ENCODE results near the gene TRIM49C.
"Not testable (repeated sequence)": the region's sequence is repeated elsewhere in the genome, so short reads cannot be mapped to it uniquely, and the experiment has no call there.

TRIM49C gene, protein sequence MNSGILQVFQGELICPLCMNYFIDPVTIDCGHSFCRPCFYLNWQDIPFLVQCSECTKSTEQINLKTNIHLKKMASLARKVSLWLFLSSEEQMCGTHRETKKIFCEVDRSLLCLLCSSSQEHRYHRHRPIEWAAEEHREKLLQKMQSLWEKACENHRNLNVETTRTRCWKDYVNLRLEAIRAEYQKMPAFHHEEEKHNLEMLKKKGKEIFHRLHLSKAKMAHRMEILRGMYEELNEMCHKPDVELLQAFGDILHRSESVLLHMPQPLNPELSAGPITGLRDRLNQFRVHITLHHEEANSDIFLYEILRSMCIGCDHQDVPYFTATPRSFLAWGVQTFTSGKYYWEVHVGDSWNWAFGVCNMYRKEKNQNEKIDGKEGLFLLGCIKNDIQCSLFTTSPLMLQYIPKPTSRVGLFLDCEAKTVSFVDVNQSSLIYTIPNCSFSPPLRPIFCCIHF
- 0 reads per million in 2 experiments for total RNA-seq

DNA sequence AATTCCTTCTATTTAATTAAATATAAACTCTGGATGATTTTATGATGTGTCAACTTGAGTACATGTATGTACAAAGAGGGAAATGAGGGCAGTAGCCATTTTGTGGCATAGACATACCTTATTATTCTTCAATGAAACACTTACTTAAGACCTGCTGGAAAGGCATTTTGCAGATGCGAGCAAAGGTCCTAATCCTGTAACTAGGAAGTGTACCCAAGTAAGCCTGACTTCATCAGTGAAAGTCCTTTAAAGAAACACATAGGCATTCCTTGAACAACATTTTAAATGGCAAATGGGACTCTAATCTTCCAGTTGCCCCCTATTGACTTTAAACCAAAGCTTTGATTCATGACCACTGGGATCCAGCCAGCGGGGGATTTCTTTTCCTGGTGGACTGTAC is at the start of gene TRIM49C:
Gene TRIM49C (plus strand): TSS at position 301 of the 400 bp plus-strand sequence. CDS start 4,106 bp downstream, outside the sequence.
- not testable (repeated sequence) for DNase-seq (ENCODE audit: low read depth)

DNA sequence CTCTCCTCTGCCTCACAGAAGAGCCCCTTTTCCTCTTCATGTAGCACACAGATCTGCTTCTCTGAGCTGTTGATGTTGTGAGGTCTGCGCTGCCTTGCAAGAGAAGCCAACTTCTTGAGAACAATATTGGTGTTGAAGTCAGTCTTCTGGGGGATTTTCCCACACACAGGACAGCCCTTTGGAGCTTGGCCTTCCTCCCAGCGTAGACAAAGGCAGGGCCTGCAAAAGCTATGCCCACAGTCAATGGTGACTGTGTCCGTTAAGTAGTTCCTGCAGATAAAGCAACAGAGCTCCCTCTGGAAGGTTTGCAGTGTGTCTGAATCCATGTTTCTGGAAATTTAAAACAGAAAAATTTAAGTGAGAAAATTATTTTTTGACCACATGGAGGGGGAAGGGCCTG is 6.7 kb upstream of the TRIM49C start:
- not testable (repeated sequence) for DNase-seq (ENCODE audit: low read depth)

DNA sequence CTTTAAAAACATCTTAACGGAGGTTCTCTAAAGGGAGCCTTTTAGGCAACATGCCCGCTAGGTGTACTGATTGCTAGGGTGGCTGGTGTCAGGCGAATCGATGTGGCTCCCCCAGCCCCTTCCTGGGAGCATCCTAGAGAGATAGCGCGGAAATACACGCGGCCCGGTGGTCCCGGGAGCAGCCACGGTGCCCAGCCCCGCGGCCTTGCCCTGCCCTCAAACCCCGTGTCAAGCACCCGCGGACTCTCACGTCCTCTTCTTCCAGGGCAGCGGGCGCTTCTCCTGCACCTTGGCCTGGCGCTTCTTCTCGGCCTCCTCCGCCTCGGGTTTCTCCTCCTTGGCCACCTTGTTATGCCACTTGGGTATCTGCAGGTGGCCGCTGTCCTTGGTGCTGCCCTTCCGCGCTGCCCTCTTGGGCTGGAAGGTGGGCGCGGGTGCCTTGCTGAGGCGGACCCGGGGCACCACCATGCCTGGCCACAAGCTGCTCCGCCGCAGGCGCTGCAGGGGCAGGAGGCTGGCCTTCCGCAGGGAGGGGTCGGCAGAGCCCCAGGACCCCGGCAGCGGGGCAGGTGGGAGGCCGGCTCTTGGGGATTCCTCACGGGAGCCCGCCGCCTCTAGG is 20.8 kb downstream of the TRIM49C start:
- DNase-seq (ENCODE audit: low read depth) = not testable (repeated sequence)

DNA sequence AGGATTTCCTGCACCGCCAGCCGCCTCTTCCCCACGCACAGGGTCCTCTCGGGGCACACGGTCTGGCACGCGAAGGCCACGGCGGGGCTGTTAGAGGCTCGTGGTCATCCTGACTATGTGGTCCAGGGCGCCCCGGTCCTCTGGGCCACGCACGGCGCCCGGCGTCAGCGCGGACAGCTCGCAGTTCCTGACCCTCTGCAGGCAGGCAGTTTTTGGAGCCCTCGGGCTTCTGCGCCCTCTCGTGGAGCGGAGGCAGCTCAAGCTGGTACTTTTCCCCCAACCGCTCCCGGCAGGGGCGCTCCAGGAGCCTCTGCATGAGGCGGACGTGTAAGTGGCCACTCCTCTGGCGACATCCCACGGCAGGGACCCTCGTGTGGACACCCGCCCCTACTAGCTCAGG is 21.4 kb downstream of the TRIM49C start:
- DNase-seq (ENCODE audit: low read depth) = not testable (repeated sequence)

DNA sequence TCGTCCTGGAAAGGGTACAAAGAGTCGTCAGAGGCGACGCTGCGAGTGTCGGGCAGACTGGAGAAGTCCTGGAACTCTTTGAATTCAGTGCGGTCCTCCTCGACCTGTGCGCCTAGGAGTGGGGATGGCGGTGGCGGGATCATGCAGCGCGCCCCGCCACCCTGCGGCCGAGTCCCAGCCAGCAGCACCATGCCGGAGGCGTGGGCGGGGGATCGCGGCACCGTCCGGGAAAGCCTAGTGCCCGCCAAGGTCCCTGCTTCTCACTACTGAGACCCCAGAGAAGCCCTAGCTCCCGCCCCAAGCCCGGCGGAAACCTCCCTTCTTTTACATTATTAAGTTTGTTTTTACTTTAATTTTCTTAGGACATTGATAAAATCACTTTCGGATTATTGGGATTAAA is 22.6 kb downstream of the TRIM49C start:
- DNase-seq (ENCODE audit: low read depth) = not testable (repeated sequence)

DNA sequence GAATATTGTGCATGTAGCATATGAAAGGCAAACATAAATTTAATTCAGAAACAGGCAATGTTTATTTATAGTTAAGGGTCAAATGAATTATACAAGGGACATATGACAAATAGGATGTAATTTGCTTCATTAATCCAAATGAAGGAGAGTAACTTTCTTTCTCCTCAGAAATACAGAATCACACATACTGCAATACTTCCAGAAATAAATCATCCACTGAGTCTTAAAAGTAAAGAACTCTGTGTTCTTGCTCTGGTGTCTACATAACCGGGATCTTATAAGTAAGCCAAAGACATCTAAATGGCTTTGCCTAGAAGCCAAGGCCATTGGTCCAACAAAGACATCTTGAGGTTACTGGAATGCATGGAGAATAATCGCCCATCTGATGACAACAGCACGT is 54.7 kb downstream of the TRIM49C start, which contains the start of gene UBTFL1:
Gene UBTFL1 (plus strand): TSS at position 301 of the 400 bp plus-strand sequence. CDS start 0 bp downstream, at position 301.
- DNase-seq (ENCODE audit: low read depth) = not testable (repeated sequence)

DNA sequence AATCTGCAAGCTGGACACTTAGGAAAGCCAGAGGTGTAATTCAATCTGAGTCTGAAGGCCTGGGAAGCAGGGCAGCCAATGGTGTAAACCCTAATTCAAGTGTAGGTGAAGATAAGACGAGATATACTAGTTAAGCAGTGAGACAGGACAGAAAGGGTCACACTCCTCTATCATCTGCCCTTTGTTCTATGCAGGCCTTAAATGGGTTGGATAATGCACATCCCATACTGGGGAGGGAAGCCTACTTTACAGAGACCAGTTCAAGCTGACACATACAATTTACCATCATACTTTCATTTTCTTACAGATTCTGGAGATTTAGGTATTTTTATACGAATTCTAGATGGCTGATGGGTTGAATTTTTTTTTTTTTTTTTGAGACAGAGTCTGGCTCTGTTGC is 57.8 kb downstream of the TRIM49C start:
- DNase-seq (ENCODE audit: low read depth) = not testable (repeated sequence)
